ENCODE results near the gene VAV3.
"Not testable (repeated sequence)": the region's sequence is repeated elsewhere in the genome, so short reads cannot be mapped to it uniquely, and the experiment has no call there.

Gene VAV3

DNA sequence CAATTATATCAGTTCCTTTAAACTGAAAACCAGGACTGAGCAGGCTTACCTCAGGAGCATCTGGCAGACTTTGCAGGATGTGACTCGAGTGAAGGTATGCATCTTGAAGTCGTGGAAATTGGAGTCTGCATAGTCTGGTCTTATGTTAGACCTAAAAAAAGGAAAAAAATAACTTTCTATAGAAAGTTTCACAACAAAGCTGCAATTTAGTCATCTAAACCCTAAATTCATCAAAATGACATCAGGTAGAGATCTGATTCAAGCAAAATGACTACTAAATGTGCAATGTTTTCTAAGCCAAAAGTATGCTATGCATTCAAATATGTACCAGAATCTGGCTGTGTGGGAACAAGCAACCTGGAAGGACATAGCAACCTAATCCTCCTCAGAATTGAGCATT is 260.1 kb downstream of the VAV3 start:
- no peak for DNase-seq (ENCODE audit: low spot score)
- POLR2A ChIA-PET (ENCODE audit: low non-redundant PET): no interaction called here
- TF ChIP-seq, protein P1, sequence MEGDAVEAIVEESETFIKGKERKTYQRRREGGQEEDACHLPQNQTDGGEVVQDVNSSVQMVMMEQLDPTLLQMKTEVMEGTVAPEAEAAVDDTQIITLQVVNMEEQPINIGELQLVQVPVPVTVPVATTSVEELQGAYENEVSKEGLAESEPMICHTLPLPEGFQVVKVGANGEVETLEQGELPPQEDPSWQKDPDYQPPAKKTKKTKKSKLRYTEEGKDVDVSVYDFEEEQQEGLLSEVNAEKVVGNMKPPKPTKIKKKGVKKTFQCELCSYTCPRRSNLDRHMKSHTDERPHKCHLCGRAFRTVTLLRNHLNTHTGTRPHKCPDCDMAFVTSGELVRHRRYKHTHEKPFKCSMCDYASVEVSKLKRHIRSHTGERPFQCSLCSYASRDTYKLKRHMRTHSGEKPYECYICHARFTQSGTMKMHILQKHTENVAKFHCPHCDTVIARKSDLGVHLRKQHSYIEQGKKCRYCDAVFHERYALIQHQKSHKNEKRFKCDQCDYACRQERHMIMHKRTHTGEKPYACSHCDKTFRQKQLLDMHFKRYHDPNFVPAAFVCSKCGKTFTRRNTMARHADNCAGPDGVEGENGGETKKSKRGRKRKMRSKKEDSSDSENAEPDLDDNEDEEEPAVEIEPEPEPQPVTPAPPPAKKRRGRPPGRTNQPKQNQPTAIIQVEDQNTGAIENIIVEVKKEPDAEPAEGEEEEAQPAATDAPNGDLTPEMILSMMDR (conservative IDR thresholded peaks at IDR 0.05; ENCODE audit: low read depth): no peak
- H3K27ac ChIP-seq: no peak overlapping the region
- CTCF ChIA-PET: no interaction called here

DNA sequence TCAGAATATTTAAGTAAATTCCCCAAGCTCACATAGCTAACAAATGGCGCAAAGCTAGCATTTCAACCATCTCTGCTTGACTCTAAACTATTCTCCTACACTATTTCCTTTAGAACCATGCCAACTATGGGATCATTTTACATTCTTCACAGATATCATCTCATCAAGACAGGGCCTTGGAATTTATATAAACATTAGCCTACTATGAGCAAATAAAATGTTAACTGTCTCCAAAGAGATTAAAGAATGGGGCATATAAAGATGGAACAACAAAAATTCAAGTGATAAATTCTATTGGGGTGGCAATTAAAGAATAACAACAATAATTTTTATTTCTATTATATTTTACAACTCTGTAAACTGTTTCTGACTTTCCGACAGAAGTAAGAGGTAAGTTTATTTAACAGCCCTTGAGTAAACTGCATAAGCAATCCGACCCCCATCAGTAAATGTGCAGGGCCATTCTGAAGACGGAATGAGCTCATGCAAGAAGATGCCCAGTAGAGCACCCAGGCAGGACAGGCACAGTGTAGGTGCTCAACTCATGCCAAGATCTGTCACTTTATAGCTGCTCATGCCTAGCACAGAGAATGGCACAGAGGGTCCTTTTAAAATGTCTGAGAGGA is 261.9 kb downstream of the VAV3 start:
- H3K27ac ChIP-seq: no peak overlapping the region
- CTCF ChIA-PET: interaction anchor here (0.6 kb wide), 1 partner anchor 163 kb away, joined by 3 read pairs; no protein-coding TSS in a partner anchor
- DNase-seq (ENCODE audit: low spot score): no peak
- TF ChIP-seq, protein P1 (conservative IDR thresholded peaks at IDR 0.05; ENCODE audit: low read depth): no peak
- POLR2A ChIA-PET (ENCODE audit: low non-redundant PET): no interaction called here

DNA sequence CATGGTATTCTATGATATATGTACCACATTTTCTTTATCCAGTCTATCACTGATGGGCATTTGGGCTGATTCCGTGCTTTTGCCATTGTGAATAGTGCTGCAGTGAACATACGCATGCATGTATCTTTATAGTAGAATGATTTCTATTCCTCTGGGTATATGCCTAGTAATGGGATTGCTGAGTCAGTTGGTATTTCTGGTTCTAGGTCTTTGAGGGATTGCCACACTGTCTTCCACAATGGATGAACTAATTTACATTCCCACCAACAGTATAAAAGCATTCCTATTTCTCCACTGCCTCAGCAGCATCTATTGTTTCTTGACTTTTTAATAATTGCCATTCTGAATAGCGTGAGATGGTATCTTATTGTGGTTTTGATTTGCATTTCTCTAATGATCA is 264.3 kb downstream of the VAV3 start:
- POLR2A ChIA-PET (ENCODE audit: low non-redundant PET); DNase-seq (ENCODE audit: low spot score); H3K27ac ChIP-seq; CTCF ChIA-PET: not testable (repeated sequence)

DNA sequence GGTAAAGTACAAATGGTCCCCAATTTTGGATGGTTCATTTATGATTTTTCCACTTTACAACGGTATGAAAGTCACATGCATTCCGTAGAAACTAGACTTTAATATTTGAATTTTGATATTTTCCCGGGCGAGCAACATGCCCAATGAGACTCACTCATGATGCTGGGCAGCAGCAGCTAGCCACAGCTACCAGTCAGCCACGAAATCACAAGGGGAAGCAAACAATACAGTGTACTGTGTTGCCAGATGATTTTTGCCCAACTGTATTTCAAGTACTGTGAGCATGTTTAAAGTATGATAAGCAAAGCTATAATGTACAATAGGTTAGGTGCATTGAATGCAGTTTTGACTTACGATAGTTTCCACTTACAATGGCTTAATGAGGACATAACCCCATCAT is 266.8 kb downstream of the VAV3 start:
- H3K27ac ChIP-seq: no peak overlapping the region
- POLR2A ChIA-PET (ENCODE audit: low non-redundant PET): no interaction called here
- CTCF ChIA-PET: no interaction called here
- DNase-seq (ENCODE audit: low spot score): no peak
- TF ChIP-seq, protein P1 (conservative IDR thresholded peaks at IDR 0.05; ENCODE audit: low read depth): no peak

DNA sequence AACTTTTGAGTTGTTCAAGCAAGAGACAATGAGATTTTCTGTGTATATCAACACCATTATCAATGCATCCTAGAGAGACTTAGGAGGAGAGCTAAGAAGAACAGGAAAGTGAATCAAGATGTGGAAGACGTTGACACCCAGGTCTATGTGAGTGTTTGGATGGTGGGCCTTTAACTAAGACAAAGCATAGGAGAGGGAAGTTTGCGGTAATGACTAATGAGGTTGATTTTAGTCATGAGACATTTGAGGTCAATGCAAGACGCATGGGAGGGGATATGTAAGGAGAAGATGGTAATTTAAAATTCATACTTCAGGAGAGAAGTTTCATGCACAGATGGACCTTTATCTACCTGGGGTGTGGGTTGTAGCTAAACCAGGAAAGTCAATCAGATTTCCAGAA is 269.6 kb downstream of the VAV3 start:
- ChIA-PET POLR2A (ENCODE audit: low non-redundant PET) (no interaction called here), CTCF (no interaction called here)
- TF ChIP-seq, protein P1 (conservative IDR thresholded peaks at IDR 0.05; ENCODE audit: low read depth): no peak
- no peak overlapping the region for H3K27ac ChIP-seq
- DNase-seq (ENCODE audit: low spot score): no peak

DNA sequence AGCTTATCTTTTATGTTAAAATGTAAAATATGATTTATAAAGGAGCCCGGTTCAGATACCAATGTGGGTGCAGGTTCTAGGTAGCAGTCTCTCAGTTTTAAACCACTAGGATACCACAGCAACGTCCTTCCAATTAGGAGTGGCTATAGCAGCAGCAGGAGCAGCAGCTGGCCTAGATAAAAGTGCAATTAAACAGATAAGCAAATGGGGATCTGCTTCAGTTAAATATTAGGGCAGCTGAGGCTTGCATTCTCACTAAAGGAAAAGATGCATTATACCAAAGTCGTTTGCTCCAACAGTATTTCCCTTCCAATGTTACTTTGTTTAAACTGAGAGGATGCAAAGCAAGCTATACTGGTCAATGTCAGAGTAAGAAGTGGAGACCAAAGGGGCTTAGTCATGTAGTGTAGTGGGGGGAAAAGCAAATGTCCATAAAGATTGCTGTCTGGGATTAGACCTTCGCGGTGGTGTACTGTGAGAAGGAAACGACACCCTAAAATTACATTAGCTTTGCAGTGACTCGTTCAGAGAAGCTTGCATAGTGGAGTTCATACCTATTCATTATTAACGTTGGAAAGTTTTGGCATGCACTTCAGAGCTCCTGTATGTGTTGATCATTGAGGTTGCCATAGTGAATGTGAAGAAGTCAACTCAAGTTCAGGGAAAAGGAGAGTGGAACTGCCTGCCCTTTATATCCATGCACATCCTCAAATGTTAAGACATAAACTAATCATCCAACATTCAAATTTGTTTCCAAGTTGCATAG is 272.2 kb downstream of the VAV3 start:
- ChIA-PET CTCF (no interaction called here), POLR2A (ENCODE audit: low non-redundant PET) (no interaction called here)
- DNase-seq (ENCODE audit: low spot score): no peak
- TF ChIP-seq, protein P1 (conservative IDR thresholded peaks at IDR 0.05; ENCODE audit: low read depth): no peak
- no peak overlapping the region for H3K27ac ChIP-seq

DNA sequence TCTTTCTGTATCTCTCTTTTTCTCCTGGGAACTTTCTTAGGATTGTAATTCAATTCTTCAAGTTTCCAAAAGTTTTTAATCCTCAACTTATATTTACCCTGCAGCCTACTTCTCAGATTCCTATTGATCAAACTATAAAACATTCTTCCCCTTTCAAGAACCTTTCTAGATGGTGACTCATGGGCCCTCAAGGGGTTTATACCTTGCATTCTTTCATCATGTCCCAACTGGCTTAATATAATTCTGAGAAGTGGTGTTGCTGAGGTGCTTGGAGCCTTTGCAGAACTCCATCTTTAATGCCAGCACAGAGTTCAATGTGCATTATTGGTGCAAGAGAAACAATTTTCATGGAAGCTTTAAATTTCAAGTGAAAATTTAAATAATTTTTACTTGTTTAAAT is 273.4 kb downstream of the VAV3 start:
- ChIA-PET CTCF (no interaction called here), POLR2A (ENCODE audit: low non-redundant PET) (no interaction called here)
- TF ChIP-seq, protein P1 (conservative IDR thresholded peaks at IDR 0.05; ENCODE audit: low read depth): no peak

More for the DNA sequence above, 273.4 kb downstream of the VAV3 start:
- H3K27ac ChIP-seq: no peak overlapping the region
- DNase-seq (ENCODE audit: low spot score): peak; percentile 78
